ENCODE results near the gene AFF2.

AFF2 gene

DNA sequence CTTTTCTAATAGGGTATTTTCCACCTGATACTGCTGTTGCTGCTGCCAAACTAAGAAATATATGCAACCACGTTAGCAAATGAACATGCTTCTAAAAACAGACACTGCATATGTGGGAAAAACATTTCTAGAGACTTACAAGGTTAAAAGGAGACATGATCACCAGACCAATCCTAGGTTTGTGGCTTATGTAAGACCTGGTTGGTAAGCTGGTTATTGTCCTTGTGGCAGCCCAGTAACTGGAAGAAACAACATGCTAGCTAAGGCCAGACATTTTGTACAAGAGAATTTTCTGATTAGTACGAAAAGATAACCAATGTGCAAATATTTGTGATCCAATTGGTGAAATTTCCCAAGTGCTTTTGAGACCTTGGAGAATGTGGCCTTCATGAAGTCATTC lies 112.0 kb downstream of the AFF2 start:
- no peak overlapping the region for H3K27ac ChIP-seq (ENCODE audit: low read depth, low read length)
- no peak overlapping the region for H3K4me3 ChIP-seq (ENCODE audit: low read length)
- H3K27me3 ChIP-seq (ENCODE audit: insufficient read depth, low read length): no peaks in the 10 kb centered on the region
- H3K36me3 ChIP-seq (ENCODE audit: insufficient read depth, low read length): no peaks in the 10 kb centered on the region
- H3K9ac ChIP-seq (ENCODE audit: low read depth, low read length): no peak overlapping the region
- WGBS: 98% methylated on average over 2 of the region's 2 CpGs
- H3K9me3 ChIP-seq (ENCODE audit: insufficient read depth, low read depth, low read length): no peaks in the 10 kb centered on the region
- peaks cover 19% of the 10 kb centered on the region for H3K4me1 ChIP-seq (ENCODE audit: insufficient read depth, low read length)

GRCh38 chrX:148613636-148614035 lies 113.2 kb downstream of the AFF2 start:
- no peak overlapping the region for H3K4me3 ChIP-seq (ENCODE audit: low read length)
- 92% methylated on average over 1 of the region's 4 CpGs for WGBS
- H3K9ac ChIP-seq (ENCODE audit: low read depth, low read length): no peak overlapping the region
- no peaks in the 10 kb centered on the region for H3K36me3 ChIP-seq (ENCODE audit: insufficient read depth, low read length)
- no peaks in the 10 kb centered on the region for H3K27me3 ChIP-seq (ENCODE audit: insufficient read depth, low read length)
- H3K4me1 ChIP-seq (ENCODE audit: insufficient read depth, low read length): peaks cover 19% of the 10 kb centered on the region
- no peak overlapping the region for H3K27ac ChIP-seq (ENCODE audit: low read depth, low read length)
- H3K9me3 ChIP-seq (ENCODE audit: insufficient read depth, low read depth, low read length): no peaks in the 10 kb centered on the region

- no CpG with 5 or more reads among the region's 2 CpGs for WGBS
- H3K27ac ChIP-seq (ENCODE audit: low read depth, low read length): no peak overlapping the region
- no peak overlapping the region for H3K4me3 ChIP-seq (ENCODE audit: low read length)
- no peaks in the 10 kb centered on the region for H3K9me3 ChIP-seq (ENCODE audit: insufficient read depth, low read depth, low read length)
- H3K9ac ChIP-seq (ENCODE audit: low read depth, low read length): no peak overlapping the region
- peaks cover 12% of the 10 kb centered on the region for H3K4me1 ChIP-seq (ENCODE audit: insufficient read depth, low read length)
- H3K27me3 ChIP-seq (ENCODE audit: insufficient read depth, low read length): no peaks in the 10 kb centered on the region
- no peaks in the 10 kb centered on the region for H3K36me3 ChIP-seq (ENCODE audit: insufficient read depth, low read length)
Observed at GRCh38 chrX:148615491-148615890, 115.1 kb downstream of the AFF2 start.

DNA sequence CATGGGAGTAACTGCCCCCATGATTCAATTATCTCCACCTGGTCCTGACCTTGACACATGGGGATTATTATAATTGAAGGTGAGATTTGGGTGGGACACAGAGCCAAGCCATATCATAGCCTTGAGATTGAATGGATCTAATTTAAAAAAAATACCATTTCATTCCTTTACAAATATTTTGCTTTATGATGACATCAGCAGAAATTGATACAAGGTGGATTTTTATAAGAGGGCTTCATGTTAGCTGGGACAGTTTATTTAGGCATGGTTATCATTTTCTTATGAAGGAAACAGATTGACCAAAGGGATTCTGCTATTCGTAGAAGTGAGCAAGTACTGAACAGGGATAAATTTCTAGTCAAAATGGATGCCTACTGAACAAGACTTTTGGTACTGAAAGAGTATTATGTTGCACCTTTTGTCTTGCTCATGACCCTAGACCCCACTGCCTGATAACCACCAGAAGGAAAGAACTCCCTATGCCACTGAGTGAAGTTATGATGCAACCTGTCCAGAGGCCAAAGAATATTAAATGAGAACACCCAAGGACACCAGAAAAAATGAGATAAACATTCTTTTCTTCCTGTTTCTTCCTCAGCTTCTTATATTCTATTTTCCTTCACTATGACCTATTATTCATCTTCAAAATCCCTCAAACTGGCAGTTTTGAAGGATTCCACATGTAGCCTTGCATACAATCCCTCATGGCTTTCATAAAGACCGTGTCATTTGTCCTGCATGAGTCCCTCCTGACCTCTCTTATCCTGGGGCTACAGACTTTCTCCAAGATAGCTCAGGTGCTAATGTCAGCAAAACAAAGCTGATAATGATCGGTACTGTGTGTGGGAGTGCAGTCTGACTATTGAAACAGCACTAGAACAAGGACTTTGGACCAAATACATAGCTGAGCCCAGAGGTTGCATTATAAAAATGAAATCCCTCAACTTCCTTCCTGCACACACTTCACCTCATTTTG lies 118.3 kb downstream of the AFF2 start:
- Histone ChIP-seq H3K9me3 (ENCODE audit: insufficient read depth, low read depth, low read length) (no peaks in the 10 kb centered on the region), H3K27me3 (ENCODE audit: insufficient read depth, low read length) (no peaks in the 10 kb centered on the region), H3K27ac (ENCODE audit: low read depth, low read length) (no peak overlapping the region), H3K9ac (ENCODE audit: low read depth, low read length) (no peak overlapping the region), H3K36me3 (ENCODE audit: insufficient read depth, low read length) (no peaks in the 10 kb centered on the region), H3K4me3 (ENCODE audit: low read length) (no peak overlapping the region), H3K4me1 (ENCODE audit: insufficient read depth, low read length) (peaks cover 12% of the 10 kb centered on the region)
- WGBS: 89% methylated on average over 3 of the region's 3 CpGs

- no peaks in the 10 kb centered on the region for H3K27me3 ChIP-seq (ENCODE audit: insufficient read depth, low read length)
- H3K4me3 ChIP-seq (ENCODE audit: low read length): no peak overlapping the region
- H3K9me3 ChIP-seq (ENCODE audit: insufficient read depth, low read depth, low read length): no peaks in the 10 kb centered on the region
- H3K4me1 ChIP-seq (ENCODE audit: insufficient read depth, low read length): 0 out of 2 replicates have a peak, but pooled peaks cover 3% of the 10 kb centered on the region
- H3K9ac ChIP-seq (ENCODE audit: low read depth, low read length): no peak overlapping the region
- no peak overlapping the region for H3K27ac ChIP-seq (ENCODE audit: low read depth, low read length)
- H3K36me3 ChIP-seq (ENCODE audit: insufficient read depth, low read length): no peaks in the 10 kb centered on the region
- WGBS: 95% methylated on average over 3 of the region's 4 CpGs
Observed at GRCh38 chrX:148620023-148620422, 119.6 kb downstream of the AFF2 start.

DNA sequence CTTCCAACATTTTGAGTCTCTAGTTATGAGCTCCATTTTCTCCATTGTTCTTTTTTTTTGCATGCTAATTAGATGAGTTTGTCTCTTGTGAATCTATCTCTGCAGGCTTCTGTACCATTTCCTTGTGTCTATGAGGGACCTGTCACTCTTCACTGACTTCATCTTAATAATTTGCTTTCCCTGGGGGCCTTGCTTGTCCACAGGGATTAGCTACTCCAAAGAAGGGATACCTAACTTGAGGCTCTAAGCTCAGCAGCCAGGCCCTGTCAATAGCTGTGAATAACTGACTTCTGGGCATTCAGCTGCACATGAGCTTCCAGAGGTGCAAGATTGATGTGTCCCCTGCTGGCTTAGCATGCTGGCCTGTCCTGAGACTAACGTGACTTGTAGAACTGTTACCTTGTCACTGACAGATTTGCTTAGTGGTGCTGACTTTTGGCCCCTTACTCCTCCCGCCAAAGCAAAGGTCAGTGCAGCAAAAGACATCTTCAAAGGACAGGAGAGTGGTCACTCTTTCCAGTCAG lies 124.6 kb downstream of the AFF2 start:
- Histone ChIP-seq H3K27me3 (ENCODE audit: insufficient read depth, low read length) (no peaks in the 10 kb centered on the region), H3K27ac (ENCODE audit: low read depth, low read length) (no peak overlapping the region), H3K4me1 (ENCODE audit: insufficient read depth, low read length) (no peaks in the 10 kb centered on the region), H3K4me3 (ENCODE audit: low read length) (no peak overlapping the region), H3K36me3 (ENCODE audit: insufficient read depth, low read length) (no peaks in the 10 kb centered on the region), H3K9me3 (ENCODE audit: insufficient read depth, low read depth, low read length) (no peaks in the 10 kb centered on the region), H3K9ac (ENCODE audit: low read depth, low read length) (no peak overlapping the region)
- WGBS: 81% methylated on average over 2 of the region's 2 CpGs

- no peaks in the 10 kb centered on the region for H3K27me3 ChIP-seq (ENCODE audit: insufficient read depth, low read length)
- H3K4me3 ChIP-seq (ENCODE audit: low read length): no peak overlapping the region
- no peaks in the 10 kb centered on the region for H3K9me3 ChIP-seq (ENCODE audit: insufficient read depth, low read depth, low read length)
- H3K4me1 ChIP-seq (ENCODE audit: insufficient read depth, low read length): no peaks in the 10 kb centered on the region
- H3K9ac ChIP-seq (ENCODE audit: low read depth, low read length): no peak overlapping the region
- H3K27ac ChIP-seq (ENCODE audit: low read depth, low read length): no peak overlapping the region
- no peaks in the 10 kb centered on the region for H3K36me3 ChIP-seq (ENCODE audit: insufficient read depth, low read length)
Observed at GRCh38 chrX:148628621-148629020, 128.2 kb downstream of the AFF2 start.

GRCh38 chrX:148629434-148629833 lies 129.0 kb downstream of the AFF2 start:
- Histone ChIP-seq H3K9me3 (ENCODE audit: insufficient read depth, low read depth, low read length) (no peaks in the 10 kb centered on the region), H3K4me1 (ENCODE audit: insufficient read depth, low read length) (no peaks in the 10 kb centered on the region), H3K4me3 (ENCODE audit: low read length) (no peak overlapping the region), H3K27me3 (ENCODE audit: insufficient read depth, low read length) (no peaks in the 10 kb centered on the region), H3K36me3 (ENCODE audit: insufficient read depth, low read length) (no peaks in the 10 kb centered on the region), H3K27ac (ENCODE audit: low read depth, low read length) (no peak overlapping the region), H3K9ac (ENCODE audit: low read depth, low read length) (no peak overlapping the region)
- 97% methylated on average over 2 of the region's 2 CpGs for WGBS

GRCh38 chrX:148632444-148632843 lies 132.0 kb downstream of the AFF2 start:
- no peaks in the 10 kb centered on the region for H3K36me3 ChIP-seq (ENCODE audit: insufficient read depth, low read length)
- no peaks in the 10 kb centered on the region for H3K27me3 ChIP-seq (ENCODE audit: insufficient read depth, low read length)
- no peaks in the 10 kb centered on the region for H3K4me1 ChIP-seq (ENCODE audit: insufficient read depth, low read length)
- H3K4me3 ChIP-seq (ENCODE audit: low read length): no peak overlapping the region
- WGBS: 88% methylated on average over 2 of the region's 2 CpGs
- H3K9ac ChIP-seq (ENCODE audit: low read depth, low read length): no peak overlapping the region
- no peaks in the 10 kb centered on the region for H3K9me3 ChIP-seq (ENCODE audit: insufficient read depth, low read depth, low read length)
- H3K27ac ChIP-seq (ENCODE audit: low read depth, low read length): no peak overlapping the region

- Histone ChIP-seq H3K36me3 (ENCODE audit: insufficient read depth, low read length) (no peaks in the 10 kb centered on the region), H3K27ac (ENCODE audit: low read depth, low read length) (no peak overlapping the region), H3K9ac (ENCODE audit: low read depth, low read length) (no peak overlapping the region), H3K4me1 (ENCODE audit: insufficient read depth, low read length) (no peaks in the 10 kb centered on the region), H3K27me3 (ENCODE audit: insufficient read depth, low read length) (no peaks in the 10 kb centered on the region), H3K4me3 (ENCODE audit: low read length) (no peak overlapping the region), H3K9me3 (ENCODE audit: insufficient read depth, low read depth, low read length) (no peaks in the 10 kb centered on the region)
- WGBS: 89% methylated on average over 7 of the region's 7 CpGs
Observed at GRCh38 chrX:148633218-148633908, 132.9 kb downstream of the AFF2 start.

- H3K4me1 ChIP-seq (ENCODE audit: insufficient read depth, low read length): no peaks in the 10 kb centered on the region
- H3K27me3 ChIP-seq (ENCODE audit: insufficient read depth, low read length): no peaks in the 10 kb centered on the region
- H3K27ac ChIP-seq (ENCODE audit: low read depth, low read length): no peak overlapping the region
- WGBS: 83% methylated on average over 1 of the region's 1 CpG
- no peak overlapping the region for H3K9ac ChIP-seq (ENCODE audit: low read depth, low read length)
- no peaks in the 10 kb centered on the region for H3K36me3 ChIP-seq (ENCODE audit: insufficient read depth, low read length)
- no peak overlapping the region for H3K4me3 ChIP-seq (ENCODE audit: low read length)
- H3K9me3 ChIP-seq (ENCODE audit: insufficient read depth, low read depth, low read length): no peaks in the 10 kb centered on the region
Observed at GRCh38 chrX:148634591-148634990, 134.2 kb downstream of the AFF2 start.
